D721Med (cell line): ENCODE measurements around the gene C11orf65.
A peak's percentile ranks its signal among the peaks of the same experiment; 100 is the strongest.
"Not testable (repeated sequence)": the region's sequence is repeated elsewhere in the genome, so short reads cannot be mapped to it uniquely, and the experiment has no call there.

ENCODE experiments used
- DNase-seq: peaks from one replicate; pipeline ENCODE4 v3.0.0; 2011; ENCODE audit warnings: low spot score; ENCODE audit not compliant: insufficient read length
- FAIRE-seq: peaks from 2 replicates; lab custom pipeline; 2011; peaks lifted over from hg19 to GRCh38; lab: Jason Lieb, UNC
- CTCF ChIP-seq: IDR thresholded peaks from 2 replicates; pipeline ENCODE4 v1.5.1; 2012; ENCODE audit warnings: mild to moderate bottlenecking, control low read depth; ENCODE audit not compliant: insufficient read depth; ENCODE audit errors: missing control alignments

Gene C11orf65

GRCh38 chr11:108431997-108432396, 35.3 kb downstream of the C11orf65 start:
- TF ChIP-seq CTCF, result no peak
- FAIRE-seq (no peak), DNase-seq (no peak)

- TF ChIP-seq CTCF, result no peak
- FAIRE-seq, result no peak
- DNase-seq, result no peak
Observed at GRCh38 chr11:108431370-108431769, 36.0 kb downstream of the C11orf65 start.

GRCh38 chr11:108417551-108417950, 49.8 kb downstream of the C11orf65 start:
- not testable (repeated sequence) for DNase-seq, FAIRE-seq
- TF ChIP-seq CTCF, result peak; percentile 28

- TF ChIP-seq CTCF, result no peak
- DNase-seq, result no peak
- no peak for FAIRE-seq
Observed at GRCh38 chr11:108414958-108415357, 52.4 kb downstream of the C11orf65 start.

GRCh38 chr11:108405706-108406105, 61.6 kb downstream of the C11orf65 start:
- DNase-seq, result no peak
- no peak for FAIRE-seq

GRCh38 chr11:108403052-108403451, 64.3 kb downstream of the C11orf65 start:
- no peak for FAIRE-seq
- no peak for TF ChIP-seq CTCF

More at GRCh38 chr11:108405706-108406105, 61.6 kb downstream of the C11orf65 start:
- no peak for TF ChIP-seq CTCF

GRCh38 chr11:108402241-108402640, 65.1 kb downstream of the C11orf65 start:
- FAIRE-seq (no peak), DNase-seq (no peak)
- TF ChIP-seq CTCF, result no peak

More at GRCh38 chr11:108403052-108403451, 64.3 kb downstream of the C11orf65 start:
- no peak for DNase-seq
